ENCODE measurements around the gene N4BP2L2. TPM values are rescaled to one million over a fixed set of nuclear protein-coding genes. Genes with fewer than 3 reads are reported as not detected.

N4BP2L2 gene
- total RNA-seq, 4 donors from 2014 or later = 142 to 623 (median 163) TPM

DNA sequence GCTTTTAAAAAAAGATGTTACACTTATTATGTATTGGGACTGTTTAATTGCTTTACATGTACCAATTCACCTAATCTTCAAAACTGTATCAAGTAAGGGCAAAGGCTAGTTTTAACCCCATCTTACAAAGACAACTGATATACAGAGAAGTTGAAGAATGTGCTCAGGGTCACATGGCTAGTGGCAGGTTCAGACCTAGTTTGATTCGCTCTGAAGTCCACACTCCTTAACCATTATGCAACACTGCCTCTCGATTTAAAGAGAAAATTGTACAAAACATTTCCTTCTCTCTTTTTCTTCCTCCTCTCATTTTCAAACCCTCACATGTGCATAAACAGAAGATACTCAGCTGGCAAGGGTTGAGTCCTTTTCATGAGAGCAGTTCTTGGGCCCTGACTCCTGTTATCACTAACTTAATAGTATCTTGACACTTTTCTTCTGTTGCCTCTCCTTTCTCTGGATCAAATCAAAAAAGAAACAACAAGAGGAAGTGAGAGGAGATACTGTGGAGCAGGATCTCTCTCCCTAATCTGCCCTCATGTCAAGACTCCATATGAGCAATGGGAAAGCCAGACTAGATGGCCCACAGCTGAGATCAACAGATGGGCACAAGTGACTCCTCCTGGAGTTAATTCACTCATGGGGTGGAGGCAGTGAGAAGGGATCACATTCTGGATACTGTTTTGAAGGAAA, 91.7 kb downstream of the N4BP2L2 start:
- TF ChIP-seq, protein P1, sequence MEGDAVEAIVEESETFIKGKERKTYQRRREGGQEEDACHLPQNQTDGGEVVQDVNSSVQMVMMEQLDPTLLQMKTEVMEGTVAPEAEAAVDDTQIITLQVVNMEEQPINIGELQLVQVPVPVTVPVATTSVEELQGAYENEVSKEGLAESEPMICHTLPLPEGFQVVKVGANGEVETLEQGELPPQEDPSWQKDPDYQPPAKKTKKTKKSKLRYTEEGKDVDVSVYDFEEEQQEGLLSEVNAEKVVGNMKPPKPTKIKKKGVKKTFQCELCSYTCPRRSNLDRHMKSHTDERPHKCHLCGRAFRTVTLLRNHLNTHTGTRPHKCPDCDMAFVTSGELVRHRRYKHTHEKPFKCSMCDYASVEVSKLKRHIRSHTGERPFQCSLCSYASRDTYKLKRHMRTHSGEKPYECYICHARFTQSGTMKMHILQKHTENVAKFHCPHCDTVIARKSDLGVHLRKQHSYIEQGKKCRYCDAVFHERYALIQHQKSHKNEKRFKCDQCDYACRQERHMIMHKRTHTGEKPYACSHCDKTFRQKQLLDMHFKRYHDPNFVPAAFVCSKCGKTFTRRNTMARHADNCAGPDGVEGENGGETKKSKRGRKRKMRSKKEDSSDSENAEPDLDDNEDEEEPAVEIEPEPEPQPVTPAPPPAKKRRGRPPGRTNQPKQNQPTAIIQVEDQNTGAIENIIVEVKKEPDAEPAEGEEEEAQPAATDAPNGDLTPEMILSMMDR (IDR thresholded peaks at IDR 0.05; ENCODE audit: low read depth) = no peak

DNA sequence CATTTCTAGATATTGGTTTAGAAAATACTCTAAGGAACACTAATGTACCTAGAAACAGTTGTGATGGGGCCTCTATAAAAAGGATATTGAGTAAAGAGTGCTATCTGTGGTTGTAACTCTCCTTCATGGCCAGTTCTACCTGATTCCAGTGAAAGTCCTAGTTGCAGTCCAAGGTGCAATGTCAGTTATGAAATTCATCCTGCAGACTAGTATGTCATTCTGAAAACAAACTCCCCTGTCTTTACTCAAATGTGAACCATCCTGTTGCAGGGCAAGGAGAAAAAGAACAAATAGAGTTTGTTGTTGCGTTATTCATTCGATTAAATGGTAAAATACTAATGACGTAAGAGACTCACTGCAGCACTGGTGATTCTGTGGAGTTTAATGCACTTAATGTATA, 92.4 kb downstream of the N4BP2L2 start:
- TF ChIP-seq, protein P1 (IDR thresholded peaks at IDR 0.05; ENCODE audit: low read depth) = no peak

DNA sequence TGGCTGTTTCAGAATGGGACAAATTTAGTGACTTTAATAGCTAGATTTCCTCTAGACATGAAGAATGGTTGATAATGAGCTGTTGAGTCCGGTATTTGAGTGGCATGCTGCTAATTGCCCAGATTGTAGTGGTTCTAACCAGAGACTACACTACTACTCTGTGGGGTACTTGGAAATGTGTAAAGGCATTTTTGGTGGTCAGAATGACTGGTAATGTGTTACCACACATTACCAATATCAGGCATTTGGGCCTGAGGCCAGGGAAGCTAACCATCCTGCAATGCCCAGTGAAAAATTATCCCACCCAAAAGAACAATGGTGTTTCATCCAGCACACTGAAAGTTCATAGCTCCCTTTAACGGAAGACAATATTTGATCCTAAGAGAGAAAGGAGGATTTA, 93.1 kb downstream of the N4BP2L2 start:
- TF ChIP-seq, protein P1 (IDR thresholded peaks at IDR 0.05; ENCODE audit: low read depth) = no peak

DNA sequence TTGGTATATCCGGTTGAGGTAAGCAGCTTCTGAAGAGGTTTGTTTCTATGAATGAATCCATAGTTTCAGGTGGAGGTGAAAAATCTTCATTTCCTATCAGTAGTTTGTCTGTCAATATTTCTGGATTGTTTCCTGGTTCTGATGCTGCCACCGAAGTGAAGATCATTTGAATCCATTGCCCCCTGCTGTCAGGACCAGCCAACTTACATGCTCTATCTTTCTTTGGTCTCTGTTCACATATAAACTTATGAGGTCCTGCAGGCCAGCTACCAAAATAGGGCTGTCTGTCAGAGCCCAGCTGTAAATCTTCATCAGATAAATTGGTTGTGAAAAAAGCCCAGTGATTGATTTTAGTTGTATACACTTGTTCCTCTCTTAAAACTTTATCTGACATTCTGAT, 95.5 kb downstream of the N4BP2L2 start:
- TF ChIP-seq, protein P1 (IDR thresholded peaks at IDR 0.05; ENCODE audit: low read depth) = no peak

DNA sequence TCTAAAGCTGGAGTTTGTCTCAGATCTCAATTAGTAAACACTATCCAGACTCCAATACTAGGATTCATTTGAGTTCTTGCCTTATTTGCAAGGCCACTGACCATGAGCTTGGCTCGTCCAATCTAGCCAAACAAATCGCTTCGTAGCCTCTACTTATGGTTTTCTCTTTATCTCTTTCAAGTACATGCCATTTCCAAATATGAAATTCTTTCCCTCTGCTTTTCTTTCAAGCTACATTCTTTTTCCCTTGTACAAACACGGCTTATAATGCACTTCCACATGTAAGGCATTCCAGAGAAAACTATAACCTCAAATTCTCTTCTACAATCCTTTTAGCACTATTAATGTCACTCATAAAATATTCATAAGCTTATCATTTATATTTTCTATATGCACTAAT, 99.7 kb downstream of the N4BP2L2 start:
- TF ChIP-seq, protein P1 (IDR thresholded peaks at IDR 0.05; ENCODE audit: low read depth) = no peak

DNA sequence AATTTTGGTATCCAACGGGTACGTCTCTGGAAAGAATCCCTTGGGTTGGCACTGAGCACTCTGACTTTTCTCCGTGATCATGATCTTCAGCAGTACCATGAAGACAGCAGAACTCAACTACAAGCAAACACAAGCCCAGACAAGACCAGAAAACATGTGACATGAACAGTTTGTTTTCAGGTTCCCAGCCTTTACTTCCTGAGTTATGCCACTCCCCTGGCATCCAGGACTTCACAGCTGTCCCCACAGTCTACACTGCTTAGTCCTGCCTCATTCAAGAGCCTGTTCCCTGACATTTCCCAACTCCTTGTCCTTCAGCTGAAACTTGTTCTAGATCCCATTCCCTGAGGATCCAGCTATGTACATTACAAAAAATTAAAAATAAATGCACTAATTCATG, 105.7 kb downstream of the N4BP2L2 start:
- TF ChIP-seq, protein P1 (IDR thresholded peaks at IDR 0.05; ENCODE audit: low read depth) = no peak

DNA sequence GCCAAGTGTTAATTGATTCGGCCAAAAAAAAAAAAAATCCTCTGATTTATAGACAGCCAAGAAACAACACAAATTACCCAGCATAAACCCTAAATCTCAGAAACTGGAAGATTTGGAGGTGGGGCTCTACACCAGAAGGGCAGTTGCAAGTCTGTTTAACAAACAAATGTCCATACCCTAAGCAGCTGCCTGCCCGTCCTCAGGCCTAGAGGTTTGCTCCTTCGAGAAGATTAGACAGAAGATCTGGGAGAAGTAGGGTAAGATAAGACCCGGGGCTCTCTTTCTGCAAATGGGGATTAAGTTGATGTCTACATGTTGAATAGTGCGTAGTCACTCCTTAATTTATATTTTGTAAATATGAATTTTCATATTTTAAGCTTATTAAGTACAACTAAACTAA, 107.2 kb downstream of the N4BP2L2 start:
- TF ChIP-seq, protein P1 (IDR thresholded peaks at IDR 0.05; ENCODE audit: low read depth) = no peak
